GM21619 (cell line): ENCODE data around the gene TEX44.
"Not testable (repeated sequence)": the region's sequence is repeated elsewhere in the genome, so short reads cannot be mapped to it uniquely, and the experiment has no call there.

Experiments used
- ATAC-seq: cut with Tn5 transposase; IDR thresholded peaks from one replicate; pipeline ENCODE4 v1.9.1; 2021; ENCODE audit not compliant: unreplicated experiment

Gene TEX44

DNA sequence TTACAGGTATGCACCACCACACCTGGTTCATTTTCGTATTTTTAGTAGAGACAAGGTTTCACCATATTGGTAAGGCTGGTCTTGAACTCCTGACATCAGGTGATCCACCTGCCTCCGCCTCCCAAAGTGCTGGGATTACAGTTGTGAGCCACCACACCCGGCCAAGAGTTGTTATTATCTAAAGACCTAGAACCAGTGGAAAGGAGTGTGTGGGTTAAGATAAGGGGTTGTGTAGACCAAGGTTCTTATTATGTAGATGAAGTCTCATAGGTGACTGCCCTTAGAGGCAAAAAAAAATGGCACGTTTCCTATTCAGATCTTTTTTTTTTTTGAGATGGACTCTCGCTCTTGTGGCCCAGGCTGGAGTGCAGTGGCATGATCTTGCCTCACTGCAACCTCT is 21.7 kb upstream of the TEX44 start:
- not testable (repeated sequence) for ATAC-seq

DNA sequence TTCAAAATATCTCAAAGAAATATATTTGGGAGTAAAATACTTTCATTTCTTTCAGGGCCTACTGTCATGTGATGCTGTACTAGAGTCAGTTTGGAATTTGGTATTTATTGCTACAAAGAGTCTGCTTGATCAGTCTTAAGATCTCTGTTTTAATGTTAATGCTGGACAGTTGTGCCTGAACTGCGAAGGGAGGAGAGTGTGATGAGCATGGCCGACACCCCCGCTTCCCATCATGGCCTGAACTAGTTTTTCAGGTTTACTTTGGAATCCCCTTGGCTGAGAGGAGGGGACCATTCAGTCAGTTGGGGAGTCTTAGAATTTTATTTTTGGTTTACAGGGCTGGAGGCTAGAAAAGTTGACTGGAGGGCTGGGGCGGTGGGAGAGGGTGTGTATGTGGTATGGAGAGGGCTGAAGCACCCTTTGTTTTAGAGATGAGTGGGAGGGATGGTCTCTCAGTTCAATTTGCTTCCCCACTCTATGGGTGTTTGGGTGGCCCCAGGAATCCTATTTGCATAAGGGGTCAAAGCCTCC is 20.9 kb upstream of the TEX44 start:
- ATAC-seq, result no peak

DNA sequence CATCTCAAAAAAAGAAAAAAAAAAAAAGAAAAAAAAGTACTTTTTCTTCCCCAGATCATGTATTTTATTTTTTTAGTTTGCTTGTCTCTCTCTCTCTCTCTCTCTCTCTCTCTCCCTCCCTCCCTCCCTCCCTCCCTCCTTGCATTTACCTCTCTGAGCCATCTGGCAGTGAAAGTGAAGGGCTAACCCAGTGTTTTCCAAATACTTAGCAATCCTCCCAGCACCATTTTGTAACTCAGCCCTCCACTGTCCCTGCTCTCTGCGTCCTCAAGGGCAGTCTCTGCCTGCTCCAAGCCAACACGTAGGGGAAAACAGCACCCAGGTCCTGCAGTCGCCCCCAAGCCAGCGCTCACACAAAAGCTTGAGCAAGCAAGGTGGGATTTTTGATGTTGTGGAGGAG is 19.6 kb upstream of the TEX44 start:
- no peak for ATAC-seq

DNA sequence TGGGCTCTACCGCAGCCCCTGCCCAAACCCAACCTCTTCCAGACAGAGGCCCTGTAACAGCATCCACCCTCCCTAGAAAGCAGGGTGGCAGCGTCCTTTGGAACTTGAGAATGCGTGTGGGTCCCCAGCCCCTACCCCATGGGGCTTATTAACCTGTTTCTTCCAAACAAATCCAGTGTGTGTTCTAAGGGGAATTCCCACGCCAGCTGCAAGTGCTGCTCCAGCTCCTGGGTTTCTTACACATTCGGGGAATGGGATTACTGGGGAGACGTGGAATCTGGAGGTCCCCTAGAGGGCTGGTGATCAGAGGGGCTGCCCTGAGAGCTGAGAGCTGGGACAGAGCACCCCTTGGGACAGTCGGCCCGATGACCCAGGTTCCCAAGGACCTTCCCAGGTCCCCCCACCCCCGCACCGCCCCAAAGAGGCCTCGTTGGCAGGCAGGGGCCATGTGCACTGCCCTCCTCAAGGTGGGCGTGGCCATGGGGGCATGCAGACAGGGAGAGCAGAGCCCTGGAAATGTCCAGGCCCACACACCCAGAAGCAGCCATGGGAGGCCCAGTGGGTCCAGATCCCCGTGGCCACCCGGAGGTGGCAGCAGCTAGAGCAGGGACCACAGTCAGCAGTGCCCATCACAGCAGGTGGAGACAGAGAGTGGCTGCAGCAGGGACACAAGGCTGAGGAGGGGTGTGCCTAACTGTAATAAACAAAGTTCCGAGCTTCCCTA is 18.8 kb upstream of the TEX44 start:
- ATAC-seq, result no peak

DNA sequence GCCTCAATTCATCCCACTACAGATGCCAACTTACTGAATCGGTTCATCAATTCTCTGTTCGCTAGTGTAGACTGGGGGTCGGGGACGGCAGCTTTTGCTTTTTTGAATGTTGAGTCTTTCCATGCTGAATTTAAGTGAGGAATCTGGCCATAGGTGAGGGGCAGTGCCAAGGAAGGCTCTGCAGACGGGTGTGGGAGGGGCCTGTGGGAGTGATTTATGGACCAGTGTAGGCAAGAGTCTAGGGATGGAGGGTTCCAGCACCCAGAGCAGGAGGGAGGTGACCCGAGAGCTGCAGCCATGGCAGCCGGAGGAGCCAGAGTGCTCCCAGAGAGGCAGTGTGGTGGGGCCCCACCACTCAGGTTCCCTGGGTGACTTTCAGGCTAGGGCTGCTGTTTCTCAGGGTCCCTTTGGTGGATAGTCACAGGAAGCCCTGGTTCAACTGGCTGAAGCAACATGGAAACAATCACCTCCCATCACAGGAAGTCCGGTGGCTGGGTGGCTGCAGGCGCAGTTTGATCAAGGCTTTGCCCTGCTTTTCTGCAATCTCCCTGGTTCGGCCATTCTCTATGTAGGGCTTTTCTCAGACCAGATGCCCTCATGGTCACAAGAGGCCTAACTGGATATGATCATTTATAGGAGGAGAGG is 16.9 kb upstream of the TEX44 start:
- ATAC-seq, result no peak

DNA sequence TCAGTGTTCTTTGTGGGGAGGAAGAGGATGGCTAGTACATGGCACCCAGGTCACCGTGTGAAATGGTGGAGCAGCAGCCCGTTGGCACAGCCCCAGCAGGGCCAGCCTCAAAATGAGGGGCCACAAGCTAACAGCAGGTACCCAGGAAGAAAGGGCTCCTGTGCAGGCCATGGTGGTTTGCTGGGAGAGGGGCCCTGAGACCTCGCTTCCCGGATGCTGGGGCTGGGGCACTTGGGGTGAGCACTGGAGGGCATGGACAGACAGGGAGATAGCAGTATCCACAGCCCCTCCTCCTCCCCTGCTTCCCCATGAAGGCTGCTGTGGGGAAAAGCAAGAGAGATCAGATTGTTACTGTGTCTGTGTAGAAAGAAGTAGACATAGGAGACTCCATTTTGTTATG is 16.2 kb upstream of the TEX44 start:
- no peak for ATAC-seq

DNA sequence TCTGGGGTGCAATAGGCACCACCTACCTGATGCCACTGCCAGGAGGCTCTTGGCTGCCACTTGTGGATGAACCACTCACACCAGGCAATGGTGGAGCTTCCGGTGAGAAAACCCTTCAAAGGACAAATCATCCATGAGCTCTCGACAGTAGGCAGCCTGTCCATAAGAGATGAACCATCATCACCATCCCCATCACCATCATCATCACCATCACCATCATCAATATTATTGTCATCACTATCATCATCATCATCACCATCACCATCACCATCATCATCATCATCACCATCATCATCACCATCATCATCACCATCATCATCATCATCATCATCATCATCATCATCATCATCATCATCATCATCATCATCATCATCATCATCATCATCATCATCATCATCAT is 14.0 kb upstream of the TEX44 start:
- not testable (repeated sequence) for ATAC-seq

DNA sequence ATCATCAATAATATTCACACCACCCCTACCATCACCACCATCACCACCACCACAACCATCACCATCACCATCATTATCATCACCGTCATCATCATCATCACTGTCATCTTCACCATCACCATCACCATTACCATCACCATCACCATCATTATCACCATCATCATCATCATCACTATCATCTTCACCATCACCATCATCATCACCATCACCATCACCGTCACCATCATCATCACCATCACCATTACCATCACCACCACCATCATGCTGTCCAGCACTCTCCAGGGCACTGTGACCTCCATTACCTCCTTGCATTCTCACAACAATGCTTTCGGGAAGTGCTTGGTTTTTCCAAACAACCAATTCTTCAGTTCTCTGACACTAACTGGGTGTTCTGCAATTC is 13.1 kb upstream of the TEX44 start:
- ATAC-seq, result no peak

DNA sequence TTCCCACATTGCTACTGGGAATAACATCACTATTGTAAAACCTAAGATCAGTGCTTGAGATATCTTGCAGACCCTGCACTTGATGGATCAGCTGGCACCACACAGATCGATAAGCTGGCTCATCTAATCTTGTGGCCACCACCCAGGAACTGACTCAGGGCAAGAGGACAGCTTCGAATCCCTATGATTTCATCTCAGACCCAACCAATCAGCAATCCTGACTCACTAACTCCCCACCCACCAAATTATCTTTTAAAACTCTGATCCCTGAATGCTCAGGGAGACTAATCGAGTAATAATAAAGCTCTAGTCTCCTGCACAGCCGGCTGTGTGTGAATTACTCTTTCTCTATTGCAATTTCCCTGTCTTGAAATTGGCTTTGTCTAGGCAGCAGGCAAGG is 11.3 kb upstream of the TEX44 start:
- no peak for ATAC-seq

DNA sequence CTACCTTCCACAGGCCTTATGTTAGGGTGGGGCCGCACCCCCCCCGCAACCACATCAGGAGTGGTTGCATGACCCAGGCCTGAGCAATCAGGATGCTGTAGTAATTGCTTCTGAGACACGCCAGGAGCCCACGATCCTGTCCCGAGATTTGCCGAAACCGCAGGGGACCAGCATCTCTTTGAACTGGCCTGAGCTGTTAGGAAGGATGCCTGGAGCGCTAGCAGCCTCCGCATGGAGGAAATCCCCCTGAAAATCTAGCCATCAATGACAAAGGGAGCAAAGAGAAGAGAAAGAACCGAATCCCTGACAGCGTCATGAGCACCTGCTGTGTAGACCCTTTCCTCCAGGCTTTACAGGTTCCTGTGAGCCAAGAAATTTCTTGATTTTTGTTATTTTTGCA is 8.7 kb upstream of the TEX44 start:
- ATAC-seq, result no peak

DNA sequence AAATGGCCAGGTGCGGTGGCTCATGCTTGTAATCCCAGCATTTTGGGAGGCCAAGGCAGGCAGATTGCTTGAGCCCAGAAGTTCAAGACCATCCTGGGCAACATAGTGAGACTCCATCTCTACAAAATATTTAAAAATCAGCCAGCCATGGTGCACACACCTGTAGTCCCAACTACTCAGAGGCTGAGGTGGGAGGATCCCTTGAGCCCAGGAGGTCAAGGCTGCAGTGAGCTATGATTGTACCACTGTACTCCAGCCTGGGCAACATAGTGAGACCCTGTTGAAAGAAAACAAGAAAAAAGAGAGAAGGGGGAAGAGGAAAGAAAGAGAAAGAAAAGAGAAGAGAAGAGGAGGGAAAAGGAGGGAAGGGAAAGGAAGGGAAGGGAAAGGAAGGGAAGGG is 4.9 kb upstream of the TEX44 start:
- ATAC-seq, result not testable (repeated sequence)

DNA sequence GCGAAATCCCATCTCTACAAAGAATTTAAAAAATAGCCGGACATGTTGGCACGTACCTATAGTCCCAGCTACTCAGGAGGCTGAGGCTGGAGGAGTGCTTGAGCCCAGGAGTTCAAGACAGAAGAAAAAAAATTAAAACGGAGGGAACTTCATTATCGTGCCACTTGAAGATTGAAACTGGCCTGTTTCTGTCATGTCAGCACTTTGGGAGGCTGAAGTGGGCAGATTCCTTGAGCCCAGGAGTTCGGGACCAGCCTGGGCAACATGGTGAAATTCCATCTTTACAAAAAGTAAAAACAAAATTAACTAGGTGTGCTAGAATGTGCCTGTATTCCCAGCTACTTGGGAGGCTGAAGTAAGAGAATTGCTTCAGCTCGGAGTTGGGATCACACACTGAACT is 3.0 kb upstream of the TEX44 start:
- ATAC-seq, result no peak

DNA sequence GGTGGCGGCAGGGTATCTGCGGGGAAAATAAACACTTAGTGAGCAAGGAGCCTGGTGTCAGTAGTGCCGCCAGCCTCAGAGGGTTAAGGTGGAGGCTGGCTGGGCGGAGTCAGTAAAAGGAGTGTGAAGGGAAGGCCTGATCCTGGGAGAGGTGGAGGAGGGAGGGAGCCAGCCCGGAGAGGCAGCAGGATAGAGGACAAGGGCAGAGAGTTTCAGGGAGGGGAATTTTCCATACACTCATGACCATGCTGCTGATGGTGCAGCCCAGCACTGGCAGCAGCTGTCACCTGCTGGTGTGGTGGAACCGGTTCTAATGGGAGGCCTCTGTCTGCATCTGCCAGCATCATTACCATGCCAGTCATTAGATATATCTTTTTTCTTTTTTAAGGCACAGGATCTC is 2.0 kb upstream of the TEX44 start:
- ATAC-seq, result no peak

DNA sequence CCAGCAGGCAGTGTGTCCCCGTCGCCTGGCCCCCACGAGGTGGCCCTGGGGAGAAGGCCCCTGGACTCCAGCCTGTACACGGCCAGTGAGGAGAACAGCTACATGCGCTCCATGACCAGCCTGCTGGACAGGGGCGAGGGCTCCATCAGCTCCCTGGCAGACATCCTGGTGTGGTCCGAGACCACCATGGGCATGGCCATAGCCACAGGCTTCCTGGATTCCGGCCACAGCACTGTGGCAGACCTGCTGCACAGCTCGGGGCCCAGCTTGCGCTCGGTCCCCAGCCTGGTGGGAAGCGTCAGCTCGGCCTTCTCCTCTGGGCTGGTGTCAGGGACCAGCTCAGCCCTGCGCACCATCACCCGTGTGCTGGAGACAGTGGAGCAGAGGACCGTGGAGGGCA is 1.0 kb downstream of the TEX44 start:
- no peak for ATAC-seq

DNA sequence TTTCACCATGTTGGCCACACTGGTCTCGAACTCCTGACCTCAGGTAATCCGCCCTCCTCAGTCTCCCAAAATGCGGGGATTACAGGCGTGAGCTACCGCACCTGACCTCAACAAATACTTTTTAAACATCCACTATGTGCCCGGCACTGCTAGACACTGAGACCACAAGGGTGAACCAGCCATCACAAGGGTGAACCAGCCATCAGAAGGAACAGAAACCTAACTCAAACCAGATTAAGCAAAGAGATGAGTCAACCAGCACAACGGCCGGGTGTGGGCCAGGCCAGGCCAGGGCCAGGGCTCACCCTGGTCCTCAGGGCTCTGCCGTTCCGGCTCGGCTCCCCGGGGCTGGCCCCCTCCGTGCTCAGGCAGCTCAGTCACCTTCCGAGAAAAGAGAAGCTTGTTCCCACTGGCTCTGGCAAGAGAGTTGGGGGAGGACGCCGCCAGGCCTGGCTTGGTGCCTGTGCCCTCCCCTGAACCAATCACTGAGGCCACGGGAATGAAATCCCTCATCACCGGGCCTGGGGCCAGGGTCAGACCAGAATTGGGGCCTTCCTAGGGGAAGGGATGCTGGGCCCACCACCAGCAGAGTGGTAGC is 4.4 kb downstream of the TEX44 start:
- ATAC-seq, result peak; percentile 83

DNA sequence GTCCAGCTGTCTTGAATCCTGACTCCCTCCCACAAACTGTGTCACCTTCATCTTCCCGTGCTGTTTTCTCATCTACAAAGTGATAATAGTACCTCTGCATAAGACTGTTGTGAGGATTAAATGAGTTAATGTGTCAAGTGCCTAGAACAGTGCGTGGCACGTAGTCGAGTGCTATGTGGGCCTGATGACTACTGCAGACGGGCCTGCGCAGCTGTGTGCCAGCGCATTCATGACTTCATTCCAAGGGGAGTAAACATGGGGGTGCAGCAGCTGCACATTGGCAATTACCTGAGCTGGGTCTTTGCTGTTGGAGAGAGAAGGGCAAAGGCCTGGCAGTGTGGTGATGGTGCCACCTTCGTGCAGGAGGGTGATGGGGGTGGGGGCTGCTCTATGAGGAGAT is 5.0 kb downstream of the TEX44 start:
- ATAC-seq, result no peak

DNA sequence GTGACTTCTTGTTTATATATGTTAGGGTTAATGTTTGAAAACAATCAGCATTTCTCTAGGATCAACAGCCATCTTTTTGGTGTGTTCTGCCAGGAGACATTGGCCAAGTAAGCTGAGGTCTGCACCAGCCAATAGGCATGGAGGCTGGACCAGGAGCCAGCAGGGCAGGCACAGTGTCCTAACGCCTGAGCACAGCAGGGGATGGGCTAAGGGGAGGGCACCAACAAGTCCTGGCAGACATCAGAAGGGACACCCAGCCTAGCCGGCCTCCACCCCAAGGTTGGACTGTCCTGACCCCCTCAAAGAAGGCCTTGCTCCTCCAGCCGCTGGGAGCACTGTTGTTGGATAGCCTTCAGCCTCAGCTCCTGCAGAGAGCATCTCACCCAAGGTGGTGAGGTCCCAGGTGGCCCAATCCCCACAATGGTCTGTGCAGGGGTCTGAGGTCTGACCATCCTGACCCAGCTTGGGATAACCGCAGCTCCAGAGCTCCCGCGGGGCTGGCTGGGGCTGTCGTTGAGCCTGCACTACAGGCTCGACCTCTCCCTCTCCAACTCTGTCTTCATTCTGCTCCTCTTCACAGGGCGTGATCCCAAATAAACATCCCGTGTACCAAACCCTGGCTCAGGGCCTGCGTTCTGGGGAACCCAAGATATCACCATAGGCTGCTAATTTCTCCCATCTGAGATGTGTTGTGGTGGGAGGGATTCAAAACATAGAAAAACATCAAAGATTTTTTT is 8.1 kb downstream of the TEX44 start:
- ATAC-seq, result no peak

DNA sequence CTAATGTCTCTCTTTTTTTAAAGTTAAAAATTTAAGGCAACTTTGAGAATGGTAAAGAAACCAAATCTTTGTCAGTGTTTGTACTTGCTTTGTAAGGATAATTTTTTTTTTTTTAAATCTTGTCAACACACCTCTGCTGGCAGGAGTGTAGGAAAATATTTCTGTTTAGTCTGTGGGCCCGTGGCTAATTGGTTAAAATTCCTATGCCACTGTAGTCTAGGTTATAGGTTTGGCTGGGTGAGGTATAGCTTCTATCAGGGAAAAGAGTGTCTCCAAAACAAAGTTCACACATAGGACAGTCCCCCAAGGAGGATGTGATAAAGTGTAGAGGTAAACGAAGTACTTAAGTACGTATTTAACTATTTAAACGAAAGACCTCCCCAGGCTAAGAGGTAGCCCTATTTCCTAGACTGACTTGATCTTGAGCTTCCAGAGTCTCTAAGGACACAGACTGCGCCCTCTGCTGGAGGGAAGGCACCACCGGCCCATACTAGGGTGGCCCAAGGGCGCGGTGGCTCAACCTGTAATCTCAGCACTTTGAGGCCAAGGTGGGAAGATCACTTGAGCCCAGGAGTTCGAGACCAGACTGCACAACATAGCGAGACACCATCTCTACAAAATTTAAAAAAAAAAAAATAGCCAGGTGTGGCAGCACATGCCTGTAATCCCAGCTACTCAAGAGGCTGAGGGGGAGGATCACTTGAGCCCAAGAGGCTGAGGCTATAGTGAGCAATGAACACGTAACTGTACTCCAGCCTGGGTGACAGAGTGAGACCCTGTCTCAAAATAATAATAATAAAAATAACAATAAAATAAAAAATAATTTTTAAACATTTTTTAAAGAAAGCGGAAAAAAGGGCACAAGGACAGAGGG is 8.9 kb downstream of the TEX44 start:
- ATAC-seq, result no peak

DNA sequence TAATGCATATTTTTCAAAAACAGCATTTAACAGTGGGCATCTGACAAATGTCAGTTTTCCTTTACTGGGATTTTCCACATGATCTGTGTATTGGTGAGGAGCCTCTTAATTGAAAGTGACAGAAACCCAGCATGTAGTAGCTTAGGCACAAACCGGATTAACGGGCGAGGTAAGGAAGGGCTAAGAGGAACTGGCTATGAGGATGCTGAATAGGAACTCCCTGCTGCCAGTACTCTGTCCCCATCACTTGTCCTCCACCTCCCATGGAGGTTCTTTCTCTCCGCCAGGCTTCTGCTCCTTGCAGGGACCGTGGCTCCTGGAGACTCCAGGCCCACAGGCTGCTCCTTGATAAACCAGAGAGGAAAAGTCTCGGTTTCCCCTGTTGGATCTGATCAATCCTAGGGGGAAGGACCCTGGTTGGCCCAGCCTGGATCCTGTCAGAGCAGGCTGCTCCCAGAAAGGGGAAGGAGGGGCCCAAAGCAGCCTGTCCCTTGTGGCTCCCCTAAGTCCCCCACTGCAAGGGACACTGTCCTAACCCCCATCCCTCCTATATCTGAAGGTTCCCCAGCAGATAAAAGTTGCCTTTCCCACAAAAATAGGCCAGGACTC is 10.3 kb downstream of the TEX44 start:
- ATAC-seq, result no peak

DNA sequence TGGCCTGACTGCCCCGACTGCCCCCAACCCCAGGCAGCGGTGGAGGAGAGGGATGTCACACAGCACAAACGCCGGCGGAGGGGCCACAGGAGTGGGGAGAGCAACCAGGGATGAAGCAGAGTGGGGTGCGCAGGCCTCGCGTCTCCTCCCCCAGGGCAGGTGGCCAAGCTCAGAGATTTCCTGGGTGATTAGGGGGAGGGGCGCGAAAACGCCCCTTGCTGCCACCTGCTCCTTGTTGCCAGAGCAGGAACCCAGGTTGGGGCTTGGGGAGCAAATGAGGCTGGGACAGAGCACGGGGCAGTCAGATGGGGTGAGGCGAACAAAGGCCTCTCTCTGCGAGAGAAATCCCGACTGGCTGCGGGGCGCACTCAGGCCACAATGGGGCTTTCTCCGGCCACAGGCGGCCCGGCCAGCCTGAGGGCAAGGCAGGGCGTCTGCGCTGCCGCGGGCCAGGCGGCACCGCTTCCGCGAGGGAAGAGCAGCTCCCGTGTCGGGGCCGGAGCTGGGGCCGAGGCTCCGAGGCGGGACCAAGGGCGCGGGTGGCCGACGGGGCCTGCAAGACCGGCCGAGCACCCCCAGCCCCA is 11.5 kb downstream of the TEX44 start:
- no peak for ATAC-seq
